HepG2 (cell line): ENCODE measurements around the gene RMI2. TPM values are rescaled to one million over a fixed set of nuclear protein-coding genes. Genes with fewer than 3 reads are reported as not detected.

ENCODE experiments used
- ATF7-NPFF ChIP-seq: sonication (generic); formaldehyde crosslinking; IDR thresholded peaks from 2 replicates; pipeline ENCODE4 v1.8.1; 2023; ENCODE audit warnings: mild to moderate bottlenecking, low read depth, missing genetic modification reagents, moderate library complexity
- CHD4 ChIP-seq: fragments of 200-600 bp; sonication (generic); IDR thresholded peaks from 2 replicates; pipeline ENCODE4 v1.7.0; 2017; ENCODE audit warnings: mild to moderate bottlenecking, low read length, borderline replicate concordance
- ELF1 ChIP-seq: sonication (generic); formaldehyde crosslinking; IDR thresholded peaks from 2 replicates; pipeline ENCODE4 v1.4.0; 2020; ENCODE audit warnings: missing genetic modification reagents
- FOXC1 ChIP-seq: sonication (generic); formaldehyde crosslinking; IDR thresholded peaks from 2 replicates; pipeline ENCODE4 v1.8.0; 2022; ENCODE audit warnings: mild to moderate bottlenecking, missing genetic modification reagents, borderline replicate concordance
- FOXP1 ChIP-seq, 2 experiments: fragments of 450-650 bp in 1 of 2; IDR thresholded peaks; 2 replicates each; pipeline ENCODE4 v1.6.1; 2017 to 2018; ENCODE audit warnings: antibody characterized with exemption in 1 of 2
- GFI1 ChIP-seq: sonication (generic); formaldehyde crosslinking; IDR thresholded peaks from 2 replicates; pipeline ENCODE4 v1.5.0; 2020; ENCODE audit warnings: missing genetic modification reagents, mild to moderate bottlenecking, borderline replicate concordance
- KAT8 ChIP-seq: IDR thresholded peaks from 2 replicates; pipeline ENCODE4 v1.6.1; 2016; ENCODE audit warnings: missing genetic modification reagents, missing compliant biosample characterization
- KLF15 ChIP-seq: sonication (generic); formaldehyde crosslinking; IDR thresholded peaks from 2 replicates; pipeline ENCODE4 v1.8.1; 2023; ENCODE audit warnings: borderline replicate concordance, mild to moderate bottlenecking, inconsistent platforms, missing genetic modification reagents, mixed read lengths
- NONO ChIP-seq, 2 experiments: fragments of 450-650 bp in 1 of 2; sonication (generic) in 1 of 2; formaldehyde crosslinking in 1 of 2; IDR thresholded peaks in 1 of 2; conservative IDR thresholded peaks in 1 of 2; 2 replicates each; pipeline versions ENCODE4 v1.6.1 to v1.8.0; 2017 to 2022; ENCODE audit warnings: mild to moderate bottlenecking in 1 of 2, missing genetic modification reagents in 1 of 2, moderate library complexity in 1 of 2
- NPAS2 ChIP-seq: sonication (generic); formaldehyde crosslinking; IDR thresholded peaks from 2 replicates; pipeline ENCODE4 v1.8.0; 2022; ENCODE audit warnings: mild to moderate bottlenecking, missing genetic modification reagents, borderline replicate concordance
- SIX4 ChIP-seq: sonication (generic); formaldehyde crosslinking; IDR thresholded peaks from 2 replicates; pipeline ENCODE4 v1.4.0; 2020; ENCODE audit warnings: missing genetic modification reagents
- SOX5 ChIP-seq: IDR thresholded peaks from 2 replicates; pipeline ENCODE4 v1.6.1; 2016; ENCODE audit warnings: borderline replicate concordance
- SPEN ChIP-seq: sonication (generic); formaldehyde crosslinking; IDR thresholded peaks from 2 replicates; pipeline ENCODE4 v1.5.1; 2020; ENCODE audit warnings: low read depth, mild to moderate bottlenecking, missing genetic modification reagents
- TAF1 ChIP-seq: sonication (generic); formaldehyde crosslinking; IDR thresholded peaks from 2 replicates; pipeline ENCODE4 v1.4.0; 2020; ENCODE audit warnings: missing genetic modification reagents
- TAF15 ChIP-seq: fragments of 200-400 bp; formaldehyde crosslinking; IDR thresholded peaks from one replicate; pipeline ENCODE4 v1.6.1; 2018; ENCODE audit warnings: mild to moderate bottlenecking, low read depth, low read length; ENCODE audit not compliant: poor library complexity, severe bottlenecking
- TFAP4 ChIP-seq: sonication (generic); IDR thresholded peaks from 2 replicates; pipeline ENCODE4 v1.6.1; 2016; ENCODE audit warnings: low read depth, borderline replicate concordance
- TGIF2 ChIP-seq: IDR thresholded peaks from 2 replicates; pipeline ENCODE4 v1.6.1; 2016; ENCODE audit warnings: control low read depth, missing compliant biosample characterization
- ZBTB26 ChIP-seq: IDR thresholded peaks from 2 replicates; pipeline ENCODE4 v1.6.1; 2016; ENCODE audit warnings: missing compliant biosample characterization, missing genetic modification reagents, borderline replicate concordance
- ZBTB42 ChIP-seq: sonication (generic); formaldehyde crosslinking; IDR thresholded peaks from 2 replicates; pipeline ENCODE4 v1.5.0; 2020; ENCODE audit warnings: mild to moderate bottlenecking, missing genetic modification reagents
- ZC3H4 ChIP-seq: sonication (generic); formaldehyde crosslinking; IDR thresholded peaks from 2 replicates; pipeline ENCODE4 v1.4.0; 2020; ENCODE audit warnings: missing genetic modification reagents, borderline replicate concordance
- ZNF121 ChIP-seq: sonication (generic); formaldehyde crosslinking; IDR thresholded peaks from 2 replicates; pipeline ENCODE4 v1.5.0; 2020; ENCODE audit warnings: mild to moderate bottlenecking, missing genetic modification reagents
- ZNF274 ChIP-seq: sonication (generic); formaldehyde crosslinking; IDR thresholded peaks from 2 replicates; pipeline ENCODE4 v1.5.1; 2020; ENCODE audit warnings: mild to moderate bottlenecking, missing genetic modification reagents
- polyA plus RNA-seq, 8 experiments: library from polyadenylated mRNA; depleted of rRNA in 3 of 8; stranded (reverse) in 7 of 8; unstranded in 1 of 8; fragments of >200 nt; fragmentation: Illumina TruSeq in 4 of 8; extraction: Trizol in 4 of 8; gene quantifications; 2 replicates each; pipeline versions ENCODE4 v1.2.1 to v1.2.3, GENCODE V29; 2011 to 2016; ENCODE audit warnings: low read depth in 4 of 8, missing spikeins in 1 of 8, mixed read lengths in 1 of 8; ENCODE audit not compliant: insufficient read depth in 1 of 8
- total RNA-seq, 5 experiments: library from RNA; depleted of rRNA; stranded (reverse); fragments of >200 nt; fragmentation: Illumina TruSeq; extraction: Trizol; gene quantifications; 2 replicates each; pipeline ENCODE4 v1.2.3, GENCODE V29; 2016; ENCODE audit warnings: low read depth in 1 of 5
- TF ChIP-seq, protein P1 (sequence below): sonication (generic); formaldehyde crosslinking; IDR thresholded peaks from 2 replicates; pipeline ENCODE4 v1.5.1; 2020; ENCODE audit warnings: missing genetic modification reagents, mild to moderate bottlenecking, borderline replicate concordance
- TF ChIP-seq, protein P2 (sequence below): IDR thresholded peaks from 2 replicates; pipeline ENCODE4 v1.6.1; 2018; ENCODE audit warnings: missing genetic modification reagents, mild to moderate bottlenecking, missing compliant biosample characterization

The RMI2 gene
- total and polyA plus RNA-seq, 2 of the 13 experiments (the other 11 are each of a cell fraction or from before 2014, with no cell fraction given), result 24.5 to 55.7 TPM

DNA sequence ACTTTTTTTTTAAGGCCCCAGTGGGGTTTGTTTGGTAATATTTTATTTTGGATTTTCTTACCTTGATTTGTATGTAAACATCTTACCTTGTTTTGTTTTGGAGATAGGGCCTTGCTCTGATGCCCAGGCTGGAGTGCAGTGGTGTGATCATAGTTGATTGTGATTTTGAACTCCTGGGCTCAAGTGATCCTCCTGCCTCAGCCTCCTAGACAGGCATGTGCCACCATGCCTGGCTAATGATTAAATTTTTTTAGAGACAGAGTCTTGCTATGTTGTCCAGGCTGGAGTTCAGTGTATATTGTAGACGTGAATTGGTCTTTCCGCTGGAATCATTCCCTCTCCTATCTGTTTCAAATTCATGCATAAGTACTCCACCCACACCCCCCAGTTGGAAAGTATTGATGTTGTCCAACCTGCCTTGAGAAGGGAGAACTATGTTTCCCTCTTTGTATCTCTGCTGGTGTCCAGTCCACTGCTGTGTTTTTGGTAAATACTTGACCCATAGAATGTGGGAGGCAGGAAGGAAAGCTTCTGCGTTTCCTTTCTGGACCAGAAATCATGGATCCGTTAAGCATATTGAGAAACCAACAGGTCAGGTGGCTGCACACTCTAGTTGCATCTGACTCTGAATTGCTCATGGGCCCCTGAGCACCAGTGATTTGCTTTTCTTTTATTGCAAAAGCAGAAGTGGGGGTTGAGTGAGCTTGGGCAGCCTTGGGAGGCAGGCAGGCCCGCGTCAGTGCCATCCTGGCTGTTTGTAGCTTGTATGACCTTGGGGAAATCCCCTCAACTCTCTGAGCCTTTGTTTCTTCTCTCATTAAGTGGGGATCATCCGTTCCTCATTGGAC is 25.0 kb downstream of the RMI2 start (continued):
- no peak for TF ChIP-seq KLF15 (CRISPR knock-in tag)
- 0 out of 2 replicates have a peak, but pooled peaks have one; percentile 35 for TF ChIP-seq ELF1 (CRISPR knock-in tag)
- no peak; the same call in 1 of the 2 replicates for TF ChIP-seq ZNF274 (CRISPR knock-in tag)
- TF ChIP-seq NPAS2 (CRISPR knock-in tag), result no peak
- no peak for TF ChIP-seq ATF7-NPFF
- TF ChIP-seq TGIF2 (CRISPR knock-in tag), result 0 out of 2 replicates have a peak, but pooled peaks have one; percentile 39
- peak; percentile 54; the same call in 1 of the 2 replicates for TF ChIP-seq KAT8
- TF ChIP-seq, protein P1, sequence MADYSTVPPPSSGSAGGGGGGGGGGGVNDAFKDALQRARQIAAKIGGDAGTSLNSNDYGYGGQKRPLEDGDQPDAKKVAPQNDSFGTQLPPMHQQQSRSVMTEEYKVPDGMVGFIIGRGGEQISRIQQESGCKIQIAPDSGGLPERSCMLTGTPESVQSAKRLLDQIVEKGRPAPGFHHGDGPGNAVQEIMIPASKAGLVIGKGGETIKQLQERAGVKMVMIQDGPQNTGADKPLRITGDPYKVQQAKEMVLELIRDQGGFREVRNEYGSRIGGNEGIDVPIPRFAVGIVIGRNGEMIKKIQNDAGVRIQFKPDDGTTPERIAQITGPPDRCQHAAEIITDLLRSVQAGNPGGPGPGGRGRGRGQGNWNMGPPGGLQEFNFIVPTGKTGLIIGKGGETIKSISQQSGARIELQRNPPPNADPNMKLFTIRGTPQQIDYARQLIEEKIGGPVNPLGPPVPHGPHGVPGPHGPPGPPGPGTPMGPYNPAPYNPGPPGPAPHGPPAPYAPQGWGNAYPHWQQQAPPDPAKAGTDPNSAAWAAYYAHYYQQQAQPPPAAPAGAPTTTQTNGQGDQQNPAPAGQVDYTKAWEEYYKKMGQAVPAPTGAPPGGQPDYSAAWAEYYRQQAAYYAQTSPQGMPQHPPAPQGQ (CRISPR knock-in tag), result no peak
- peak; percentile 99 for TF ChIP-seq ZNF121 (CRISPR knock-in tag)
- peak; percentile 33; the same call in 1 of the 2 replicates for TF ChIP-seq CHD4
- peak; percentile 44; the same call in 1 of the 2 replicates for TF ChIP-seq SOX5 (CRISPR knock-in tag)
- TF ChIP-seq SIX4 (CRISPR knock-in tag), result no peak
- peak; percentile 40; the same call in 1 of the 2 replicates for TF ChIP-seq TFAP4
- TF ChIP-seq TAF1 (CRISPR knock-in tag), result 0 out of 2 replicates have a peak, but pooled peaks have one; percentile 19
- TF ChIP-seq NONO (IDR thresholded peaks at IDR 0.05), result no peak
- TF ChIP-seq NONO (CRISPR knock-in tag; conservative IDR thresholded peaks at IDR 0.05), result peak; percentile 47; the same call in 1 of the 2 replicates
- TF ChIP-seq FOXC1 (CRISPR knock-in tag), result peak; percentile 21; the same call in 1 of the 2 replicates
- no peak for TF ChIP-seq ZC3H4 (CRISPR knock-in tag)
- TF ChIP-seq FOXP1 (IDR thresholded peaks at IDR 0.05), result no peak
- TF ChIP-seq FOXP1 (CRISPR knock-in tag; IDR thresholded peaks at IDR 0.05), result no peak; the same call in 1 of the 2 replicates
- peak; percentile 22; the same call in 1 of the 2 replicates for TF ChIP-seq SPEN (CRISPR knock-in tag)
- no peak for TF ChIP-seq ZBTB26
- TF ChIP-seq TAF15, result no peak
- TF ChIP-seq, protein P2, sequence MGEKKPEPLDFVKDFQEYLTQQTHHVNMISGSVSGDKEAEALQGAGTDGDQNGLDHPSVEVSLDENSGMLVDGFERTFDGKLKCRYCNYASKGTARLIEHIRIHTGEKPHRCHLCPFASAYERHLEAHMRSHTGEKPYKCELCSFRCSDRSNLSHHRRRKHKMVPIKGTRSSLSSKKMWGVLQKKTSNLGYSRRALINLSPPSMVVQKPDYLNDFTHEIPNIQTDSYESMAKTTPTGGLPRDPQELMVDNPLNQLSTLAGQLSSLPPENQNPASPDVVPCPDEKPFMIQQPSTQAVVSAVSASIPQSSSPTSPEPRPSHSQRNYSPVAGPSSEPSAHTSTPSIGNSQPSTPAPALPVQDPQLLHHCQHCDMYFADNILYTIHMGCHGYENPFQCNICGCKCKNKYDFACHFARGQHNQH, result no peak
- 0 out of 2 replicates have a peak, but pooled peaks have one; percentile 70 for TF ChIP-seq ZBTB42 (CRISPR knock-in tag)
- peak; percentile 27; the same call in 1 of the 2 replicates for TF ChIP-seq GFI1
